Stimulated activated CD4-positive, alpha-beta T cell treated with anti-CD3 and anti-CD28 coated beads, Interleukin-2, amount 100 ng/mL, for 48 hours (primary cell): ENCODE data around the gene TMEM170A.
"Not testable (repeated sequence)": the region's sequence is repeated elsewhere in the genome, so short reads cannot be mapped to it uniquely, and the experiment has no call there.

ENCODE experiments used
- DNase-seq, 2 donors: peaks; one replicate each; pipeline ENCODE4 v3.0.0-alpha.2; 2020

Gene TMEM170A

DNA sequence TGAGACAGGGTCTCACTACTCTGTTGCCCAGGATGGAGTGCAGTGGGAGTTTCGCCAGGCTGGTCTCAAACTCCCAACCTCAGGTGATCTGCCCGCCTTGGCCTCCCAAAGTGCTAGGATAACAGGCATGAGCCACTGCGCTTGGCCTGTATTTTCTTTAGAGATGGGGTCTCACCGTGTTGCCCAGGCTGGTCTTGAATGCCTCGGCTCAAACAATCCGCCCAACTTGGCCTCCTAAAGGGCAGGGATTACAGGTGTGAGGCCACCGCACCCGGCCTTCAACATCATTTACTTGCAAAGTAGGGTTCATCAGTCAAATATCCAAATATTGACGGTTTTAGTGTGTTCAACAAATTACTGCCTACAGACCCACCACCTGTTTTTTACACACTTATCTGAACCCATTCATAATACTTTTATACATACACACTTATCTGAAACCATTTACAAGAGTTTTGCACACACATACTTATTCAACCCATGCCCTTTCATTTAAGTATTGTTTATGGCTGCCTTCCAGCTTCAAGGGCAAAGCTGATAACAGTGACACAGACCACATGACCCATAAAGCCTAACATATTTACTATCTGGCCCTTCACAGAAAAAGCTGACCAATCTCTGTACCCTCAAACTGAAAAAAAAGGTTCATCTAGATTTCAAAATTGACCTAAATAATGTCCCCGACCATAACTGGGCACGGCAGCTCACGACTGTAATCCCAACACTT, 11.9 kb downstream of the TMEM170A start:
- DNase-seq, result no peak

DNA sequence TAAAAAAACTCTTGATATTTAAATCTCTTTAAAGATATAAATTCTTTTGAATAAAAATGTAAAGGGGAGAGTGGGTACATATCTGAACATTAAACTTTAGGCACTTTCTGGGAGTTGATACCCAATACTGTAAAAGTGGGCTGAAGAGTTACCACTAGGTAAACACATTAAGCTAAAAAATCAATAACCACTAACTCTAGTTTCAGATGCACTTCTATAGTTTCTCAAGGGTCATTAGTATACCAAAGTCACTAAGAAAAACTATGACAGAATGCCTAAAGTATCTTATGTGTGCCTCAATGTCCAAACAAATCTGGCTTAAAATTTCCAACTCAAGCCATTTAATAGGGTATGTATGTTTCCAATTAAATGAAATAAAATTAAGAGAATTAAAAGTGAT, 18.1 kb downstream of the TMEM170A start:
- DNase-seq, result no peak

DNA sequence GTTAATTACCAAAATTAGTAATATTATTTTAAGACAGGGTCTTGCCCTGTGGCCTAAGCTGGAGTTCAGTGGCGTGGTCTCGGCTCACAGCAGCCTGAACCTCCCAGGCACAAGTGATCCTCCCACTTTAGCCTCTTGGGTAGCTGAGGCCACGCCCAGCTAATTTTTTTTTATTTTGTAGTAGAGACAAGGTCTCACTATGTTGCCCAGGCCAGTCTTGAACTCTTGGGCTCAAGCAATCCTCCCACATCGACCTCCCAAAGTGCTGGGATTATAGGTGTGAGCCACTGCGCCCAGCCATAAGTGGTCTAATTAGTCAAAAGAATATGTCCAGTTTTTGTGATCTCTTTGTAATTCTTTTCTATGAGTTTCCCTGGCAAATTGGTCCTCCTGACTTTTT, 19.2 kb downstream of the TMEM170A start:
- no peak for DNase-seq

DNA sequence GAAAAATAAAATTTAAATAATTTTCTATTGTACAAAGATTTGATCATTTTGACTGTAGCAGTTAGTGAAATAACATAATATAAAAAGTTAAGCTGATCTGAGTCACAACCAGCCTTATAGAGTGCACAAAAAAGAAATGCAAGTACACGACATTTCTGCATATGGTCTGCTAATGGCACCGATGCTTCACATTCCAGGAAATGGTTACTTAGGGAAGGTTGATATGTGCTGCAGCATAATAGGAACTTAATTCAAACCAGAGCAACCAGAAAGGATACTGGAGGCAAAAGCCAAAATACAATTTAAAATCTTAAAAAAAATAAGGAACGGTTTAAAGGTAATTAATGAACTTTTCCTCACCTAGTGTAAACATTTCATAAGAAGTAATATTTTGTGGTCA, 21.2 kb downstream of the TMEM170A start:
- DNase-seq, result no peak

DNA sequence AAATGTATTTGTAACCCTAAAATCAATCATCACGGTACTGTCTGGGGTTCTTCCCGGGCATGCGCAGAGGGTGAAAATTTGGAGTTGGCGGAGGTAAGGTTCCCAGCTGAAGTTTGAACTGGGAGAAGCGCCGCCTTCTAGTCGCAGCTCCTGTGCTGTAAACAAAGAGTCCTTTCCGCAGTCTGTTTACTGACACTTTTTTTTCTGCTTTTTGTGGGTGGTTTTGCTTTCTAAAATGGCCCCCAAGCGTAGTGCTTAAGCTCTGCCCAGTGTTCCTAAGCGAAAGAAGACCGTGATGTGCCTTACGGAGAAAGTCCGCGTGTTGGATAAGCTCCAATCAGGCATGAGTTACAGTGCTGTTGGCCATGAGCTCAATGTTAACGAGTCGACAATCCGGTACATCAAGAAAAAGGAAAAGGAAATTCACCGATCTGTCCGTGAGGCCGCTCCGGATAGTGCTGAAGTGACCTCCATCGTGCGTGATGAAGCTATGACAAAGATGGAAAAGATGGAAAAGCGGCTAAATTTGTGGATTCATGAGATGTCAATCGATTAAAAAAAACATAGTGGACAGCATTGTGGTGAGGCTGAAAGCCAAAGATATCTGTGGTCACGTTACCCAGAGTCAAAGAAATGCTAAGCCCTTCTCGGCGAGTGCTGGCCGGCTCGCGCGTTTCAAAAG, 30.6 kb downstream of the TMEM170A start:
- peak in 1 of 2 donors; percentile 66 for DNase-seq

DNA sequence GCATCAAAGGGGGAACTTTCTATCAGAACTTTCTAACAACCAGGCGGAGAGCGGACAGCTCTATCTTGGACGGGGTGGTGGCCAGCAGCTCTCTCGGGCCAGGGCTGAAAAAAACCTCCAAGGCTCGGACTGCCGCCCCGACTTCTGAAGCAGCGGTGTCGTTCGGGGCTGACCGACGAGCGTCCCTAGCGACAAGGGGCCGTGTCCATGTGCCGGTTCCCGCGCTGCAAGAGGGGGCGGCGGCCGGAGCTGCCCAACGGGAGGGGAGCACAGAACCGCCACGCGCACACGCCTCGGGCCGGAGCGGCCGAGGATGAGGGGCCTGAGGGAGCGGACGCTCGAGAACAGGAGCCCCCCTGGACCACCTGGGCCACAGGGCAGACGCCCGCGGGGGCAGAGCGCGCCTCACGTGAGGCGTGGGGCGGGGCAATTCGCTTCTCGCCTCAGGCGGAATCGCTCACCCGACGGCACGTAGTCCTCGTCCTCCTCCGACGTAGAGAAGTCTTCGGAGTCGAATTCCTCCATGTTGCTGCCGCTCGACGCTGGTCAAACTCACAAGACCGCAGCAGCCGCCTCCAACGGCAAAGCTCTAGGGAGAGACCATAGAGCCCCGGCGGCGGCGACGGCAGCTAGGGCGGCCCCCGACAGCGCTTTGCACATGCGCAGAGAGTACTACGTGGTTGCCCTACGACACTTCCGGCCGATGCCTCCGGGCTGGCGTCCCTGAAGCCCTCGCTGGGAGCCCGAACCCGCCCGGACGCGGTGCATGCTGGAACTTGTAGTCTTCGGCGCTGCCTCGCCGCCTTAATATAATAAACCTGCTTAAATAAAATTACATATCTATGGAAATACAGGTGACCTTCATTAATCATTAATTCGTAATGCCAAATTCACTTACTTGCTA, 31.4 kb downstream of the TMEM170A start, which contains the start of gene CFDP1:
TSS of gene CFDP1 (minus strand) at position 676 of the 904 bp plus-strand sequence. CDS start at position 525, 151 bp downstream.
- peak; percentile 91 to 92 for DNase-seq

DNA sequence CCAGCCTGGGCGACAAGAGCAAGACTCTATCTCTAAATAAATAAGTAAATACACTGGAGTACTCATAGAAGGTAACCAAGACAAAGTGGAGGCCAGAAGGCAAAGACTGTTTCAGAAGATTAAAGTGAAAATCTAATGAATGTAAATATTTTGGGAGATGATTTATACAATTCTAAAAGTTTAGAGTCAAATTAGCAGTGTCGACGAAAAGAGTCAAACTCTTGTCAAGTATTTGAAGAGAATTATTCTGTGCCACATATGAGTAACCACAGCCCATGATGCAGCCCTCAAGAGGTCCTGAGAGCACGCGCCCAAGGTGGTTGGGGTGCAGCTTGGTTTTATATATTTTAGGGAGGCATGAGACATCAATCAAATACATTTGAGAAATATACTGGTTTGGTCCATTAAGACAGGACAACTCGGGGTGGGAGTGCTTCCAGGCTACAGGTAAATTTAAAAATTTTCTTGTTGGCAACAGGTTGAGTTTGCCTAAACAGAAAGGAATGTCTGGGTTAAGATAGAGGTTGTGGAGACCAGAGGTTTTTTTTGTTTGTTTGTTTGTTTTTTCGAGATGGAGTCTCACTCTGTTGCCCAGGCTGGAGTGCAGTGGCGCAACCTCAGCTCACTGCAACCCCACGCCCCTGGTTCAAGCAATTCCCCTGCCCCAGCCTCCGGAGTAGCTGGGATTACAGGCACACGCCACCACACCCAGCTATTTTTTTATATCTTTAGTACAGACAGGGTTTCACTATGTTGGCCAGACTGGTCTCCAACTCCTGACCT, 34.7 kb downstream of the TMEM170A start:
- no peak for DNase-seq

DNA sequence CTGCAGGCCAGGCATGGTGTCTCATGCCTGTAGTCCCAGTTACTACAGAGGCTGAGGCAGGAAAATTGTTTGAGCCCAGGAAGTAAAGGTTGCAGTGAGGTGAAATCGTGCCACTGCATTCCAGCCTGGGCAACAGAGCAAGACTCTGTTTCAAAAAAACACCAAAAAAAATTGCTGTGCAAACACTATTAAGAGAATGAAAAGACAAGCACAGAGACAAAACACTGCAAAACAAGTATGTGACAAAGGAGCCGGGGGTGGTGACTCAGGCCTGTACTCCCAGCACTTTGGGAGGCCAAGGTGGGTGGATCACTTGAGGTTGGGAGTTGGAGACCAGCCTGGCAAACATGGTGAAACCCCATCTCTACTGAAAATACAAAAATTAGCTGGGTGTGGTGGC, 38.0 kb downstream of the TMEM170A start:
- DNase-seq, result not testable (repeated sequence)

DNA sequence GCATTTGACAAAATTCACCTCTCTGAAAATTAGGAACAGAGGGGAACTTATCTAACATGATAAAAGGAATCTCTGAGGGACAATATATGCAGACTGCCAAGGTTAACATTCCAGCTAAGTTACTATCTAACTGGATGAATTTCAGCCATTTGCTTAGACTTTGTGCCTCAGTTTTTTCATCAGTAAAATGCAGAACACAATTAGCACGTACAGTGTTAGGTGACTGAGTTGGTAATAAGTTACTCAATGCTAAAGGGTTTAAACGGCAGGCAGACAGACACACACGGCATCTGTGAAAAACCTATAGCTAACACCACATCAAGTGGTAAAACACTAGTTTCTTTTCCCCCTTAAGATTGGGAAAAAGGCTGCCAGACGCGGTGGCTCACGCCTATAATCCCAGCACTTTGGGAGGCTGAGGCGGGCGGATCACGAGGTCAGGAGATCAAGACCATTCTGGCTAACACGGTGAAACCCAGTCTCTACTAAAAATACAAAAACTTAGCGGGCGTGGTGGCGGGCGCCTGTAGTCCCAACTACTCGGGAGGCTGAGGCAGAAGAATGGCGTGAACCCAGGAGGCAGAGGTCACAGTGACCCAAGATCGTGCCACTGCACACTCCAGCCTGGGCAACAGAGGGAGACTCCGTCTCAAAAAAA, 40.3 kb downstream of the TMEM170A start:
- DNase-seq, result not testable (repeated sequence)

DNA sequence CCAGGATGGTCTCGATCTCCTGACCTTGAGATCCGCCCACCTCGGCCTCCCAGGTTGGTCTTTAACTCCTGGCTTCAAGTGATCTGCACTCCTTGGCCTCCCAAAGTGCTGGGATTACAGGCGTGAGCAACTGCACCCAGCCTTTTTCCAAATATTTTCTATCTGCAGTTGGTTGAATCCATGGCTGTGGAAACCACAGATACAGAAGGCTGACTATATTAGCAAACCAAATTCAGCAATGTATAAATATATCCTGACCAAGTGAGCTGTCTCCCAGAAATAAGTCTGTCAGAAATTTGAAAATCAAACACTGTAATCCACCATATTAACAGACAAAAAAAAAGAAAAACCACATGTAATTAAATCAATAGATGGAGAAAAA, 40.8 kb downstream of the TMEM170A start:
- no peak for DNase-seq

DNA sequence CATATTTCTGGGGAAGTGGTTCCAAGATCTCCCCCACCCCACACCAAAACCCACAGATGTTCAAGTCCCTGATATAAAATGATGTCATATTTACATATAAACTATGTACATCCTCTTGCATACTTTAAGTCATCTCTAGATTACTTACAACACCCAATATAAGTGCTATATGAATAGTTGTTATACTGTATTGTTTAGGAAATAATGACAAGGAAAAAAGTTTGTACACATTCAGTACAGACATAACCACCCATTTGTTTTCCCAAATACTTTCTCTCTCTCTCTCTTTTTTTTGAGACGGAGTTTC, 42.7 kb downstream of the TMEM170A start:
- DNase-seq, result no peak

DNA sequence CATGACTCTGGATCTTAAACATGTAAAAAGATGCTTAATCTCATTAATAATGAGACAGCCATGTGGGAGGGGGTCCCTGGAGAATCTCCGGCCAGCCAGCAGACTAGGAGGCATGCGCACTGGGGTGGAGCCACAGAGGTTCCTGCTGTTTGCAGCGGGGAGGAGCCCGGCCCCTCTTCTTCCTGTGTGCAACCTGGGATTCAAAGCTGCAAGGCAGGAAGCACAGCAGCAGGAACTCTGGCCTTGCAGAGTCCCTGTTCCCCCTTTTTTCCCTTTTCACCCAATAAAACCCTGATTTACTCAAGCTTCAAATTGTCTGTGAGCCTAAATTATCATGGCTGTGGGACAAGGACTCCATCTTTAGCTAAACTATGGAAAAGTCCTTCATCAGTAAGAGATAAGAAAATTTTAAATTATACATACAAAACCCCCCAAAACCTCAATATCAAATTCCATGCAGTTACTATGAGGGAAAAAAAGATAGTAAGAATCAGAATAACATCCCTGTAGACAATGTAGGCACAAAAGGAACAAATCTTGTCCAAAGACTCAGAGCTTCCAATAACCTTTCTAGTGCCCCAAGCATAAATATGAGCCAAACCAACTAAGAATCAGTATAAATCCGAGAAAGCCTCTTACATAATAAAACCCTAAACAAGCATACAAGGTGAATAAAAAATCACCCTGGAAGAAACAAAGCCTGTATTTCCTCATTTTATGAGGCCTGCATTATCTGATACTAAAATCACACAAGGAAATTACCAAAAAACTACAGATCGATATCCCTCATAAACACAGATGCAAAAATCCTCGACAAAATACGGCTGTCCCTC, 43.3 kb downstream of the TMEM170A start:
- peak; percentile 7 to 17 for DNase-seq

DNA sequence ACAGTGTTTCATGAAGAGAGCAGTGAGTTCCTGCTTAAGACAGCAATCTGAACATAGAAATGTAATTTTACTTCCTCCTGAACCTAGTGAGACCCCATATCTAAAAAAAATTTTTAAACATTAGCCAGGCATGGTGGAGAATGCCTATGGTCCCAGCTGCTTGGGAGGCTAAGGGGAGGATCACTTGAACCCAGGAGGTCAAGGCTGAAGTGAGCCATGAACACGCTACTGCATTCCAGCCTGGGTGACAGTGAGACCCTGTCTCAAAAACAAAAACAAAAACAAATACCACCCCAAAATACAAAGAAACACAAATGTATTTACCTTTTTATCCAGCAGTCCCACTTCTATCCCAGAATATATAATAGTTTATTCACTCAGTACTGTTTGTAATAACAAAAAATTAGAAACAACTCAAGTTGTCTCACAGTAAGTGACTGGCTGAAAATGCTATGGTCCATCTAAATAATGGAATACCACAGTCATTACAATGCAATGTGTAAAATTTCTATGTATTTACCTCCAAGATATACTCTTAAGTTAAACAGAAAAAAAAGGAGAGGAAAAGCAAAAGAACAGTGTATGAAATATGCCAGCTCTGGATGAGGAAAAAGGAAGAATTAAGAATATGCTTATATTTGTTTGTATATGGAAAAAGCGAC, 47.5 kb downstream of the TMEM170A start:
- no peak for DNase-seq

DNA sequence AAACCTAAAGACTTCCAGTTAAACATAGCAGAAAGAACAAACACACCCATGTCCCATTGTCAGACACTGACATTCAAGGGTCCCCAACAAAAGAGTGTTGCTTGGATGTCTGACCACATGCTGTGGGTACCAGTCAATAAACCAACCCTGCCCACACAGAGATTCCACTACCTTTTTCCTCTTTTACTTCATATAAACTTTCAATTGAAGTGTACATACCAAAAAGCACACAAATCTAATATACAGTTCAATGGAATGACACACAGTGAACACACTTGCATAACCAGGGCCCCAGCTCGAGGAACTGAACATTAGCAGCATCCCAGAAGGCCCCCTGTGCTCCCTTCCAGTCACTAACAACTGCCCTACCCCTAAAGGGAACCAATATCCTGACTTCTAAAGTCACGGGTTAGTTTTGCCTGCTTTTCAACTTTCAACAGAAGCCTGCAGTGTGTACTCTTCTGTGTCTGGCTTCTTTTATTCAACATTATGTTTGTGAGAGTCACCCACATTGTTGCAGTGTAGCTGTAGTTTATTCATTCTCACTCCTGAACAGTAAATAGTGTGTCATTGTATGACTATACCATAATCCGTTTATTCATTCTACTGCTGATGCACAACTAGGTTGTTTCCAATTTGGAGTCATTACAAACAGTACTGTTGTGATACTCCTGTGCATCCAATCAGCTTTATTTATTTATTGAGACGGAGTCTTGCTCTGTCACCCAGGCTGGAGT, 49.2 kb downstream of the TMEM170A start:
- DNase-seq, result no peak

DNA sequence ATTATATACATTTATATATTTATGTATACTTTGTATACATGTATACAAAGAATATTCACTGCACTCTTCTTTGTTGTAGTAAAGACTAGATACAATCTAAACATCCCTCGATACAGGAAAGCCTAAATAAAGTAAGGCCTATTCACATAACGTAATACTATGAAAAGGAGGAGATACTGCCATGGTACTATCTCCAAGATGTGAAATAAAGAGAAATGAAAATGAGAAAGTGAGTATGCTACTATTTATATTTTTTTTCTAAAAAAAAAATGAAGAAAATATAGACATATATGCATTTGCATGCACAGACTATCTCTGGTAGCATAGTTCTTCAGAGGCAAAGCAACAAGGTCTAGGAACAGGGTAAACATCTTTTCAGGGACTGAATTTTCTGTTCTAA, 50.5 kb downstream of the TMEM170A start:
- DNase-seq, result no peak

DNA sequence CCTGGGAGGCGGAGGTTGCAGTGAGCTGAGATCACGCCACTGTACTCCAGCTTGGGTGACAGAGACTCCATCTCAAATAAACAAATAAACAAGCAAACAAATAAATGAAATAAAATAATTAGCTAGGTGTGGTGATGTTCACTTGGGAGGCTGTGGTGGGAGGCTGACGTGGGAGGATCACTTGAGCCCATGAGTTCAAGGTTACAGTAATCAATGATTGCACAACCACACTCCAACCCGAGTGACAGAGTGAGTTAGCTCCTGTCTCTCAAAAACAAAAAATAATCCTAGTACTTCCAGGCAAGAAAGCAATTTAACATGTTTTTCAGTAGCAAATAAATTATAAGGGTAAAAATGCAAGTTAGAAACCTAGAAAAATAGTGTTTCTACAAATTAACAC, 57.5 kb downstream of the TMEM170A start:
- DNase-seq, result no peak

DNA sequence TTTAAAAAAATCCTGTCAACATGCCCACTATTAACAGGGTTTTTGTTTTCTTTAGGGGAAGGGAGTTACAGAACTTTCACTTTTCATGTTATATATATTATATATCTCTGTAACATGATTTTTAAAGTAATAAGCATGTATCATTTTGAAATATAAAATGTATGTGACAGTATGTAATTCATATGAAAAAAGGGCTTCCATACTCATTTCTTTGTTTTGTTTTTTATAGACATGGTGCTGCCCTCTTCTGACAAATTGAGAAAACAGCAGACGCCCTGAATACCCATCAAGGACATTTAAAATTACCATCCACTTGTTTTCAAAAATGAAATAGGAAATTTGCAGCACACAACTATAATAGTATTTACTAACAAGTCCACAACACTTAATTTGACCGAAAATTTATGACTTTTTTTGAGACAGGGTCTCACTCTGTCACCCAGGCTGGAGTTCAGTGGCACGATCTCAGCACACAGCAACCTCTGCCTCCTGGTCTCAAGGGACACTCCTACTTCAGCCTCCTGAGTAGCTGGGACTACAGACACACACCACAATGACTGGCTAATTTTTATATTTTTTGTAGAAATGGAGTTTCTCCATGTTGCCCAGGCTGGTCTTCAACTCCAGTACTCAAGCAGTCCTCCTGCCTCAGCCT, 61.5 kb downstream of the TMEM170A start:
- no peak for DNase-seq

DNA sequence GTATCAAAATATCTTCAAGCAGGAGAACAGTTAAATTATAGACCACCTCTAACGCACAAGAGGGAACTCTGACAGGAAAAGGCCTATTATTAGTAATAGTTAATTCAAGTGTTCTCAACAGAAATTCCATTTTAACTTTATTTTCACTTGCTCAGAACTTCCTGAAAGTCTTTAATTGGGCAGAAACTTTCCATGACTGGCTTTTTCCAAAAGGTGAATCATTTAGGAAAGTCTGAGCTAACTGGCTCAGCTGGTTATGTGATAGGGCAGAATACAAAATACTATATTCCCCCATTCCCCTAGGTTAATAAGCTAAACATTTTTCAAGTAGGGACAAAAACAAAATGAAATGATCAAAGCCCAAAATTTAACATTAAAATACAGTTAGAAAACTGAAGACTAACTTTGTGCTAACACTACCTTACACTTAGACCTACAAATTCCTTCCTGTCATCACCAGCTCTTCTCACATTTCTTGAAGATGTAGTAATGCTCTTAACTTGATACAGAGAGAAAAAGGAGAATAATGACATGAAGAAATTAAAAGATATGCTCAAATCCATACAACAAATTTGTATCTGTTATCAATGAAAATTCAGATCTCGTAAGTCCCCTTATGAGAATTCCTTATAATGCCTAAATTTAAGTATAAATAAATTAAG, 62.2 kb downstream of the TMEM170A start:
- DNase-seq, result no peak

DNA sequence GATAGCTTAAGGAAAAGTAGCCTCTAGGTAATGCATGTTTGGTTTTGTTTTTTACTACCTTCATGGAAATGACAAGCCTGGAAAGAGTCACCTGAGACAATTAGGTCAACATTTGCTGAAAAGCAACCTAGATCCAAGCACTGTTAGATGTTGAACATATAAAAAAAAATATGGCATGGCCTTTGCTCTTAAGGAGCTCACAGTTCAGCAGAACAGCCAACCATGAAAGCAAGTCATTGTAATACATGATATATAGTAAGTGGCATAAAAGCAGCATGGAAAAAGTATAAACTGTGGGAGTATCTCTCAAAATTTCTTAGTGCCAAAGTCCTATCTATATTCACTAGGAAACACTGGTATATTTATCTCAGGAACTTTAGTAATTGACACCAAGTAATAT, 62.8 kb downstream of the TMEM170A start:
- DNase-seq, result no peak
